Forelimb muscle (tissue), 1 donor: ENCODE measurements around the gene NEK5. TPM values are rescaled to one million over a fixed set of nuclear protein-coding genes. Genes with fewer than 3 reads are reported as not detected.
"Not testable (repeated sequence)": the region's sequence is repeated elsewhere in the genome, so short reads cannot be mapped to it uniquely, and the experiment has no call there.

Source experiments
- DNase-seq: peaks from one replicate; pipeline ENCODE4 v3.0.0-alpha.2; 2013; ENCODE audit warnings: low read depth
- polyA plus RNA-seq: library from polyadenylated mRNA; unstranded; fragments of 120-200 nt; gene quantifications from one replicate; pipeline ENCODE4 v1.2.1, GENCODE V29; 2013; ENCODE audit not compliant: insufficient read length

The NEK5 gene
- polyA plus RNA-seq, 1 donor = 1.0 TPM

DNA sequence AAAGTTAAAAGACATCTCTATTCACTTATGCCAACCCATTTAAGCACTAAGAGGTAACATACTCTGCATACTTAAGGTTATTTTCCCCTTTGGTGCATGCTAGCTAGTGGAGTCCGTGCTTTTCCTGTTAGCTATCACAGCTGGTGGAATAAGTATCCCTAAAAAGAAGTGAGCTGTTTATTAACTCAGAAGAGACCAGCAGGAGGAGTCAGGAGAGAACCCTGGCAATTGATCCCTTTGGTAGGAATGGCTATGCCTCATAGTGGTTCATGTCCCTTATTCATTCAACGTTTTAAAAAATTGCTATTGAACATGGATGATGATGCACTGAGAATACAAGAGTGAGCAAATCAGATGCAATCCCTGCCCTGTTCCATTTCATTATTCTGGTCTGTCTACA is 12.4 kb upstream of the NEK5 start:
- no peak for DNase-seq

DNA sequence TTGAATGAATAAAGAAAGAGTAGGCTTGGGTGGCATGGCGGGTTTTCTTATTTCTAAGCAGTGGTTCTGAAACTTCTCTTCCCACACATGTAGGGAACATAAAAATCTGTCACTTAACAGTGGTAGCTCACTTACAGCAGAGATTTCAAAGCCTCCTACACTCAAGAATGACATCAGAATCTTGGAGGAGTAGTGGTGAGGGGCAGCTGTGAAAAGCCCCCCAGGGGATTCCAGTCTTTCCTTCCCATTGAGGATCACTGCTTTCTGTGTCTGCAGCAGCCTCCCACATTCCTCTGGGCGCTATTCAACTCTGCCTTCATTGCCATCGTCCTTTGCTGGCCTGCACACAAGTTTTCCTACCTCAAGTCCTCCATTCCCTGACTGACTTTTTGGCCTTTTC is 8.6 kb upstream of the NEK5 start:
- DNase-seq = no peak

DNA sequence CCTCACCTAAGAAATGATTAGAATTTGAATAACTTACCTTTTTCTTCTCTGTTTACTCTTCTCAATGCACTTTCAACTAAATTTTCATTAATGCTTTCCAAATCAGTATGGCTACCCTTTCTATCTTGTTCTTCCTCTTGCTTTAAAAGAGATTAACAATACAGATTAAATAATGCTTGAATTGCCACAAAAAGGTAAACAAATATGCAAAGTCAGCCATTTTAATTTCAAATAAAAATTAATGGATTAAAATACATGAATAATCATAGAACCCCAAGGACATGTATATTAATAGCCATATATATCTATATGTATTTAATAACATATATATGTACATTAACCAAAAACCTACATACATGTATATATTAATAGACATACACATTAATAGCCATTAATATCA is 7.9 kb upstream of the NEK5 start:
- no peak for DNase-seq

DNA sequence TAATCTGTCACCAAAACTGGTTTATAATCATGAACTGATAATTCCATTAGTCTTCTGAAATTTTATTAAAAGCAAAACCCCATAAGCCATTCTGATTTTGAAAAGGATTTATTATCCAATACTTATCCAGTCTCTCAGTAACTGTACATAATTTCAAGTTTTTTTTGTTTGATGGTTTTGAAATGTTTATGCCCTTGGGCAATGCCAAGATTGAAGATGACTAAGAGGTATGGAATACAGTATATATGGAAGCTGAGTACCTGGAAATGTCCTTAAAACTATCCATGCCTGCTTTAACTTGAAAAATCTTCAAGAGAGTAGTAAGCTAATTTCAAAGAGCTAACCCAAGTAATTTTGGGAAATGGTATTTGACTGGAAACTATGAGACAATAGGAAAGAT is 1.8 kb upstream of the NEK5 start:
- DNase-seq = no peak

DNA sequence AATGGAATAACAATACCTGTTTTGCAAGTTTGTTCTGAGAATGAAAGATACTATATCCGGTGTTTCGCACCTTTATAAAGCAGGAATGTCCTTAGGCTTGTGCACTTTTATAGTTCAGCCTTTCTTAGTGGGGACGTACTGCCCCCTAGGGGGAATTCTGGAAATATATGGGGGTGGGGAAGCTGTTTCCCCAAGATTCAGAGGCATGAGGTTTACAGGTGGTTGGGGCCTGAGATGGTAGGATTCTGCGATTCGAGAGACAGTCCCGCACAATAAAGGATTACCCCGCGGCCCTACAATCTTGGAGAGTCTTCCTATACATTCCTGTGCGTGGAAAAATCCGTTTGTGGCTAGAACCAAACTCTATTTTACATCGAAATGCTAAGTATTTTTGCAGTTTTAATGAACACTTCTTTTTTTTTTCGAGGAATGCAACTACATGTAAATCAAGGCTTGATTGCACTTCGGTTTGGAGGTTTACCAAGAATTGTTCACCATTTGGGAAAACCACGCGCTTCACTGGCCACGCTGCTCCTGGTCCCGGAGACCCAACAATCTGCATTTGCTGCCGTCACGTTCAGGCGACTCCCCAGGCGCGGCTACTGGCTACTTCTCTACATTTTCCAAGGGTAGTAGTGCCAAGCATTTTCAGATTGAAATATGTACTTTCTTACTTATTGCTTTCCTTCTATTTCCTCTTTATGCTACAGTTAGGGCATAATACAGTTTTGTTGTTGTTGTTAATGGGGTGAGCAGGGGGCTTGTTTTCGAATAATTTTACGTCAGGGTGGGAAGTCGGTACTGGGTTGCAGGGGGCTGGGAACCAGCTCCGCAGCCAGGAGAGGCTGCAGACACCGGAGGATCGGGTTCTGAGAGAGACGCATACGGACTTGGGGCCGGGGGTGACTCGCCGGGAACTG is 830 bp downstream of the NEK5 start:
- peak; percentile 43 for DNase-seq

DNA sequence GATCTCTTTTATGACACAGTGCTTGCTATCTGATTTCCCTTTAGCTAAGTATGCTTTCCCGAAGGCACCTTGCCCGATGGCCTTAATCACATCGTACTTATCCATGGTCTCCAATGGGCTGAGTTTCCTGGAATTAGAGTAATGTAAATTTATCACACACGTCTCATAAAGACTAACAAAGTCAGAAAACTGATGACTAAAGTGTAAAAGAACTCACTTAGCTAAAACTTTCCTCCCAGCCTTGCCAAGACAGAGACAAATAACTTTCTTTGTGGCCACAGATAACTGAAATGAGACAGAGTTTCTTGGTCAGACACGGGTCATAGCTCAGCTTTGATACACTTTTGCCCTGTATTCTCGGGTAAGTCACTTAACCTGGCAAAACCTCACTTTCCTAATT is 1.5 kb downstream of the NEK5 start:
- no peak for DNase-seq

DNA sequence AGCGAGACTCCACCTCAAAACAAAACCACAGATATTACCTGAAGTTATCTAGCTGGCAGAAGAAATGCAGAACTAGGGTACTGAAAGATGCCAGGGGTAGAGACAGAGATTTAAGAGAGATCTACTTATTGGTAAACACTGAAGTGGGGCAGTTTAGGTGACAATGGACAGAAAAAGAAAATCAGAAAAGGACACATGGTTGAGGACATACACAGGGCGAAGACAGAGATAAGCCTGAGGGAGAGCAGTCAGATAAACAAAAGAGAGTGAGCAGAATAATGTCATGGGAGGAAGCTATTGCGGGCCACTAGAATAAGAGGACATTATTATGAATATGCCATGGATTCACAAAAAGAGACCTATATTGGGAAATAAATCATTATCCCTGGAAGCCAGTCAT is 3.3 kb downstream of the NEK5 start:
- no peak for DNase-seq

DNA sequence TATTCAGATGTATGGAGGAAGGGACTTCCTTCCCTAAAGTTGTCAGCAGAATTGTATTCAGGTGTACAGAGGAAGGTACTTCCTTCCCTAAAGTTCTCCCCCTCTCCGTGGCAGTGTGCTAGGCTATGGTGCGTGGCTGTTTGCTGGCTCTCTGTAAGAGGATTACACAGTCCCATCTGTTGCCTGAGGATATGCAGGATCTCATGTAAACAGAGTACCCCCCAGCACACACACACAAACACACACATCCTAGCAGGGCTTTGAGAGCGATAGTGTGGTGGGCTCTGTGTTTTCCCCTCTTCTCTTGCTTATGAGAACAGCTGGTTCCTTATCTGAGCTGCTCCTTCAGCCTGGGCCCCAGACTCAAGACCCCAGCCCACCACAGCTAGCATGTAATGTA is 10.3 kb downstream of the NEK5 start:
- no peak for DNase-seq

DNA sequence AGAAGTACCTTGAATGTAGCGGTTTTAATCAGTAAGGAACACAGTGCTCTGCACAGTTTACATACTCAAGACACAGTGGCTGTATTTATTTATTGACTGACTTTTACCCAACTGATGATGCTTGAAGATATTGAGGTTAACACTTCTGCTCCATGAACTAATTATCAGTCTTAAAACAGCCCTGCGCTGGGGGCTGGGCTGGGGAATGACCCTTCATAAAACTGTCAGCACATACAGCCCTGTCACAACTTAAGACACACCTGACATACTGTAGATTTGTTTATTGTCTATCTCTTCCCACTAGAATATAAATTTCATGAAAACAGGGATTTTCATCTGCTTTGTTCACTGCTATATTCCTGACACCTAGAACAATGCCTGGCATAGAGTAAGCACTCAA is 10.8 kb downstream of the NEK5 start:
- DNase-seq = no peak

DNA sequence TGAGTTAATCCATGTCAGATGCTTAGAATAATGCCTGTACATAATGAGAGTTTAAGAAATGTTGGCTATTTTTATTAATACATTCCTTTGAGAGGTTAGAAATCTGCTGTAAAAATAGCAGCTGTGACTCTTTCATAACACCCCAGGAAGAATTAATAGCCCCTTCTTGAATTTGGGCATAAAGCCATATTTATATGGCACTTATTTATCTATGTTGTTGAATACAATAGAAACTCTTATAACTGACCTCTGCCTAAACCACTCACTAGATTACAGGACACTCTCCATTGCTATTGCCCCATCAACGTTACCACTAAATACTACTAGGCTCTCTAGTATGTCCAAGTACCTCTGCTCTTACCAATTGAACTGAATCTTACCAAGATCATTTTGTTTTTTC is 16.3 kb downstream of the NEK5 start:
- no peak for DNase-seq

DNA sequence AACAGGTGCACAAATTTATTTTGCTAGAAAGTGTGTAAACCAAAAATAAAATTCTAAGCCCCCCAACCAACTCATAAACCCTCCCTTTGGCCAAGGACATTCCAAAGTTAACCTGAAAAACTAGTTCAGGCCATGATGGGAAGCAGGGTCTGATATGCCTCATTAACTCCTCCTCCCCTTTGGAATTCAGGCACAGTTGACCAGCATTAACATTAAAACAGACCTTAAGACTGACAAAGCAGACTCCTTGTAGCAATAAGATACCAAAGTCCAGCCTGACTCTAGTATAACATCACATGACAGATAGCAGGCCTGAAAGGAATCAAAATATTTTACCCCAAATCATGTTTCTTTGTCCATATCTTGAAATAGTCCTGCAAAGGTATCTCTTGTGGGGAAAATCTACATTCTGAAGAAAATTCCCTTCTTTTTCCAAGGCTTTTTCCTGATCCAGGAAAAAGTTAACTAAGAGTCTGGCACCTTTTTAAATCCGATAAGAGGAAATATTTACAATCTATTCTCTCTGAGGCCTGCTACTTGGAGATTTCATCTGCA is 19.7 kb downstream of the NEK5 start:
- no peak for DNase-seq

DNA sequence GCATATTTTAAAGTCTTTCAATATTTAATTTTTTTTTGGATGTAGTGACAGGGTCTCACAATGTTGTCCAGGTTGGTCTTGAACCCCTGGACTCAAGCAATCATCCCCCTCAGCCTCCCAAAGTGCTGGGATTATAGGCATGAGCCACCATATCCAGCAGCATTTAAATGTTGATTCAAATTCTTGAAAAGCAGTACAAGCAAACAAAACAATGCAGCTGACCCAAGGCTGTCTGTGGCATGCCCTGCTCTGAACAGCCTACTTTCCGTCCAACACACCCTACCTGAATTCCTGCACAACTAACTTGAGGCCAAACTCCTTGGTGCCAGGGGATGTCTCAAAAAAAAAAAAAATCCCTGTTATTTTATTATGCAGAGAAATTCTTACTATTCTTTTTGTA is 23.0 kb downstream of the NEK5 start:
- no peak for DNase-seq

DNA sequence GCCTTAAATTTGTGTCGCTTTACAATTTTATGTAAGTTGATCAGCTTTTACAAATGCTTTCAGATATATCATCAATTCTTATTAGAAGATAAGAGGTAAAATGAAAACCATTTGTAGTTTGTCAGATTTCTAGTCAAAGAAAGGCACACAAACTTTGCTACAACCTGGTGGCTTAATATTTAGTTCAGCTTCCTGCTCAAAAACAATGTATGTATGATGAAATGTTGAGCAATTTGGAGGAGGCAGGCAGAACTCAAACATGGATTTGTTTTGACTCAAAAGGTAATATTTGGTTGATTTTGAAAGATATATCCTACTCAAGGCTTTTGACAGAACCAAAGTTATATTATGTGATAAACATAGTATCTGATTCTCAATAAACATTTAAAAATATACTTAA is 24.2 kb downstream of the NEK5 start:
- DNase-seq = no peak

DNA sequence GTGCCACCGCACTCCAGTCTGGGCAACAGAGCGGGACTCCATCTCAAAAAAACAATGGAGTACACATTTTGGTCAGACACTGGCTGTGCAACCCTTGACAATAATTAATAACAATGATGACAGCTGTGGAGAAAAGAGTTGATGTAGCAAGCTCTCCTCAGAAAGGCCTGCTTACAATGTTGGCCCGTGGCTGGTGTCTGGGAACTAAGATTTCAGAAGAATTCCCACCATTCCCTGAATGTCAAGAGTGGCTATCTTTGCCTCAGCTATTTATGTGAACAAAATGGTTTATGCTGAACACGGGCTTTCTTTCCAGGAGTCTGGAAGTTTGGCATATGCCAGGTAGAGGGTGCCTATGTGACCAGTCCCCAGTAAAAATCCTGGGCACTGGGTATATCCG is 25.5 kb downstream of the NEK5 start:
- no peak for DNase-seq

DNA sequence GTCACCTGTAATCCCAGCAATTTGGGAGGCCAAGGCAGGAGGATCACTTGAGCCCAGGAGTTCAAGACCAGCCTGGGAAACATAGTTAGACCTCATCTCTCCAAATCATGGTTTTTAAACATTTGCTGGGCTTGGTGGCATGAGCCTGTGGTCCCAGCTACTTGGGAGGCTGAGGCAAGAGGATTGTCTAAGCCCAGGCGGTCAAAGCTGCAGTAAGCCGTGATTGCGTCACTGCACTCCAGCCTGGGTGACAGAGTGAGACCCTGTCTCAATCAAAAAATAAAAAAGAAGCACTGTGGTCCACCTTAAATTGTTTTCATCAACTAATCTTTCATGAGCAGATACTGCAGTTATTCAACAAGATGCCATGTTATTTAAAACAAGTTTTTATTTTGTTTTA is 26.4 kb downstream of the NEK5 start:
- DNase-seq = not testable (repeated sequence)

DNA sequence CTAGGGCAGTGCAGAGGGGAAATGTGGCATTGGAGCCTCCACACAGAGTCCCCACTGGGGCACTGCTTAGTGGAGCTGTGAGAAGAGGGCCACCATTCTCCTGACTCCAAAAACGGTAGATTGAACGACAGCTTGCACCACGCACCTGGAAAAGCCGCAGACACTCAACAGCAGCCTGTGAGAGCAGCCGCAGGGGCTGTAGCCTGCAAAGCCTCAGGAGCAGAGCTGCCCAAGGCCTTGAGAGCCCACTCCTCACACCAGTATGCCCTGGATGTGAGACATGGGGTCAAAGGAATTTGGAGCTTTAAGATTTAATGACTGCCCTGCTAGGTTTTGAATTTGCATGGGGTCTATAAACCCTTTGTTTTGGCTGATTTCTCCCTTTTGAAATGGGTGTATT is 31.7 kb downstream of the NEK5 start:
- no peak for DNase-seq

DNA sequence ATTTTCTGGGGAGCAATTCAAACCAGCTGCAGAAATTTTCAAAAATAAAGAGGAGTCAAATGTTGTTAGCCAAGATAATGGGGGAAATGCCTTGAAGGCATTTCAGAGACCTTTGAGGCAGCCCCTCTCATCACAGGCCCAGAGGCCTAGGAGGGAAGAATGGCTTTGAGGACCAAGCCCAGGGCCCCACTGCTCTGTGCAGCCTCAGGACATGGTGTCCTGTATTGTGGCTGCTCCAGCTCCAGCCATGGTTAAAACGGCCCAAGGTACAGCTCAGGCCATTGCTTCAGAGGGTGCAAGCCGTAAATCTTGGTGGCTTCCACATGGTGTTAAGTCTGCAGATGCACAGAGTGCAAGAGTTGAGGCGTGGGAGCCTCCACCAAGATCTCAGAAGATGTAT is 32.1 kb downstream of the NEK5 start:
- DNase-seq = no peak

DNA sequence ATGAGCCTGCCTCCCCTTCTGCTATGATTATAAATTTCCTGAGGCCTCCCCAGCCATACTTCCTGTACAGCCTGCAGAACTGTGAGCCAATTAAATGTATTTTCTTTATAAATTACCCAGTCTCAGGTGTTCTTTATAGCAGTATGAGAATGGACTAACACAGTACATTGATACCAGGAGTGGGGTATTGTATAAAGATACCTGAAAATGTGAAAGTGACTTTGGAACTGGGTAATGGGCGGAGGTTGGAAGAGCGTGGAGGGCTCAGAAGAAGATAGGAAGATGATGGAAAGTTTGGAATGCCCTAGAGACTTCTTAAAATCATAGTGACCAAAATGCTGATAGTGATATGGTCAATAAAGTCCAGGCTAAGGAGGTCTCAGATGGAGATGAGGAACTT is 32.8 kb downstream of the NEK5 start:
- no peak for DNase-seq

DNA sequence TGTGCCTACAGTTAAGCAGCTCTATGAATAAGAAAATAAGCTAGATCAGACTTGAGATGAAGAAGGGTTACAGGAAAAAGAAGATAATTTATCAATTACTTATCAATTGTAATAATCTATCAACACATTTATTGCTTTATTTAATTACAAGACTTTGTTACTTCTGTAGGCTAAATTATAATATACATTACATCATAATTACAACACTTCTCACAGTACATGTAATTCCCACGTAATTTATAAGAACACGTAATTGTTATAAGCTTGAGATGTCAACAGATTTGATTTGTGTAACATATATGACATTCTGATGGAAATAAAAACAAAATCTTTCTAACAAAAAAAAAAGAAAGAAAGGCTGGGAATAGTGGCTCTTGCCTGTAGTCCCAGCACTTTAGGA is 36.8 kb downstream of the NEK5 start:
- DNase-seq = no peak

DNA sequence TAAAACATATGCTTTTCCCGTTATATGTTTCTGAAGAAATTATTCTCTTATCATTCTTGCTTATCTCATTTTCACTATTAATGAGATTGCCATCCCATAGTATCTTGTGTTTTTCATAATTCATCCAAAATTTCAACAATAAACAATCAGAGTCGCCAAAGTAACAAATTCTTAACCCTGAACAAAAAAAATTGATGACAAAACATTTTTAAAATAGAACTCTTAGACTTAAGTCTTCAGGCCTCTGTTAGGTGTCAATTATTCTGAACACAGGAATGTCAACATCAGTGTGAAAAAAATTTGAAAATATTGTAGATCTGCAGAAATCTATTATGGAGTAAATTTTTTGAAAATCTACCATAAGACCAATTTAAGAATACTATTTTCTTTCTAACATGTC is 37.4 kb downstream of the NEK5 start:
- no peak for DNase-seq

DNA sequence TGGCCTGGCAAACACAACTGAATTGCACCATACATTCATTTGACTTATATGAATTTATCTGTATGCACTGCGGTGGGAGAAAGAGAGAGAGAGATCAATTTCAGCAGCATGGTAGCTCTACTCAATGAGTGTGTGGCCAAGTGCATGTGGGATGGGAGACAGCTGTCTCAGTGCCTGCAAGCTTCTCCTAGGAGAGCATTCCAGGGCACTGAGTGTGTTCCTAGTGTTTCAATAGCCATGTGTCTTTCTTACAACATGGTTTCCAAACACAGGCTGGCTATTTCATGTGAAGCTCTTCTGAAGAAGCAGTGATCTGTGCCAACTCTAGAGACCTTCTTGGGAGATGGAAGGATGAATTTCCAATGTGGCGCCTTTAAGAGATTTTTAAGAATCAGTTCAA is 43.5 kb downstream of the NEK5 start:
- DNase-seq = no peak

DNA sequence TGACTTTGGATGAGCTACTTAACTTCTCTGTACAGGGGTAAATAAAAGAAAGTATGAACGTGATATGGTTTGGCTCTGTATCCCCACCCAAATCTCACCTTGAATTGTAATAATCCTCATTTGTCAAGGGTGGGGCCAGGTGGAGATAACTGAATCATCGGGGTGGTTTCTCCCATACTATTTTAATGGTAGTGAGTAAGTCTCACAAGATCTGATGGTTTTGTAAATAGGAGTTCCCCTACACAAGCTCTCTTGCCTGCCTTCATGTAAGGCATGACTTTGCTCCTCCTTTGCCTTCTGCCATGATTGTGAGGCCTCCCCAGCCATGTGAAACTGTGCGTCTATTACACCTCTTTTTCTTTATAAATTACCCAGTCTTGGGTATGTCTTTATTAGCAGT is 43.9 kb downstream of the NEK5 start:
- DNase-seq = not testable (repeated sequence)

DNA sequence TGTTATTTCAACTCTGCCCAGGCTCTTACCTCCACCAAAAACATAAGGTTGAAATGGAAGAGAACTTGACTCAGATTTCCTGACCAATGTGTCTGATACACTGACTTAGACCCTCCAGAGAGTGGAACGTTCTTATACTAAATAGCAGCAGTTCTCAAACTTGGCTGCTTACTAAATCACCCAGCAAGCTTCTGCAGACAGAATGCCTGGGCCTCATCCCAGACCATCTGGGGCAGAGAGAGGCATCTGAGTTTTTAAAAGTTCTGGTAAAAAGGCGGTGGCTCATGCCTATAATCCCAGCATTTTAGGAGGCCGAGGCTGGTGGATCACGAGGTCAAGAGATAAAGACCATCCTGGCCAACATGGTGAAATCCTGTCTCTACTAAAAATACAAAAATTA is 46.3 kb downstream of the NEK5 start:
- no peak for DNase-seq

DNA sequence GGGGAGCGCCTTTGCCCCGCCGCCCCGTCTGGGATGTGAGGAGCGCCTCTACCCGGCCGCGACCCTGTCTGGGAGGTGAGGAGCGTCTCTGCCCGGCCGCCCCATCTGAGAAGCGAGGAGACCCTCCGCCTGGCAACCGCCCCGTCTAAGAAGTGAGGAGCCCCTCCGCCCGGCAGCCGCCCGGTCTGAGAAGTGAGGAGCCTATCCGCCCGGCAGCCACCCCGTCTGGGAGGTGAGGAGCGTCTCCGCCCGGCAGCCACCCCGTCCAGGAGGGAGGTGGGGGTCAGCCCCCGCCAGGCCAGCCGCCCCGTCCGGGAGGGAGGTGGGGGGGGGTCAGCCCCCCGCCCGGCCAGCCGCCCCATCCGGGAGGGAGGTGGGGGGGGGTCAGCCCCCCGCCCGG is 49.0 kb downstream of the NEK5 start:
- not testable (repeated sequence) for DNase-seq
